MM.1S (cell line): Measurements from ENCODE around the gene RMDN3.
A peak's percentile ranks its signal among the peaks of the same experiment; 100 is the strongest.

ENCODE experiments used
- DNase-seq: peaks from one replicate; pipeline ENCODE4 v3.0.0-alpha.2; 2015
- H2AFZ ChIP-seq: fragments of 300-600 bp; sonication (generic); 2 replicates; pipeline ENCODE4 v1.6.0; 2016; ENCODE audit warnings: antibody characterized with exemption, low read length
- H3F3A ChIP-seq: fragments of 300-600 bp; sonication (generic); 2 replicates; pipeline ENCODE4 v1.6.1; 2016; ENCODE audit warnings: mild to moderate bottlenecking, antibody characterized with exemption, low read length, moderate library complexity, mixed read lengths; ENCODE audit not compliant: insufficient read depth
- H3K27ac ChIP-seq: fragments of 300-600 bp; sonication (generic); 2 replicates; pipeline ENCODE4 v1.5.1; 2016; ENCODE audit warnings: mild to moderate bottlenecking, low read length
- H3K27me3 ChIP-seq: fragments of 300-600 bp; sonication (generic); replicated peaks from 2 replicates; pipeline ENCODE4 v1.6.0; 2016; ENCODE audit warnings: low read length; ENCODE audit not compliant: insufficient read depth
- H3K36me3 ChIP-seq: fragments of 300-600 bp; sonication (generic); replicated peaks from 2 replicates; pipeline ENCODE4 v1.6.1; 2016; ENCODE audit warnings: mild to moderate bottlenecking, low read length, mixed read lengths; ENCODE audit not compliant: insufficient read depth
- H3K4me1 ChIP-seq: fragments of 300-600 bp; sonication (generic); 2 replicates; pipeline ENCODE4 v1.6.1; 2016; ENCODE audit warnings: low read length, mixed read lengths
- H3K4me2 ChIP-seq: fragments of 300-600 bp; sonication (generic); 2 replicates; pipeline ENCODE4 v1.6.0; 2016; ENCODE audit warnings: low read depth, low read length
- H3K4me3 ChIP-seq: fragments of 300-600 bp; sonication (generic); 2 replicates; pipeline ENCODE4 v1.5.1; 2016; ENCODE audit warnings: low read length, mixed read lengths
- H3K79me2 ChIP-seq: fragments of 300-600 bp; sonication (generic); 2 replicates; pipeline ENCODE4 v1.6.1; 2016; ENCODE audit warnings: mixed run types, low read length, mixed read lengths
- H3K9ac ChIP-seq: fragments of 300-600 bp; sonication (generic); 2 replicates; pipeline ENCODE4 v1.6.1; 2016; ENCODE audit warnings: low read length, mixed read lengths
- H3K9me2 ChIP-seq: fragments of 300-600 bp; sonication (generic); replicated peaks from 2 replicates; pipeline ENCODE4 v1.6.1; 2016; ENCODE audit warnings: mild to moderate bottlenecking, low read length, mixed read lengths; ENCODE audit not compliant: insufficient read depth
- H3K9me3 ChIP-seq: fragments of 300-600 bp; sonication (generic); replicated peaks from 2 replicates; pipeline ENCODE4 v1.6.1; 2016; ENCODE audit warnings: mild to moderate bottlenecking, low read length, mixed read lengths; ENCODE audit not compliant: insufficient read depth
- H4K20me1 ChIP-seq: fragments of 300-600 bp; sonication (generic); 2 replicates; pipeline ENCODE4 v1.6.1; 2016; ENCODE audit warnings: mild to moderate bottlenecking, low read length, moderate library complexity, mixed read lengths; ENCODE audit not compliant: insufficient read depth
- EZH2 ChIP-seq: fragments of 300-600 bp; sonication (generic); optimal IDR thresholded peaks from 2 replicates; pipeline ENCODE3; 2017; ENCODE audit warnings: low read depth, mild to moderate bottlenecking, antibody characterized with exemption, low read length, mixed read lengths
- EZH2phosphoT487 ChIP-seq: fragments of 300-600 bp; sonication (generic); IDR thresholded peaks from 2 replicates; pipeline ENCODE4 v1.6.1; 2018; ENCODE audit warnings: antibody characterized with exemption, low read length
- TF ChIP-seq, protein P1 (sequence below): fragments of 300-600 bp; sonication (generic); IDR thresholded peaks from 2 replicates; pipeline ENCODE4 v1.5.1; 2016; ENCODE audit warnings: antibody characterized with exemption, low read length, mixed read lengths

RMDN3 gene

DNA sequence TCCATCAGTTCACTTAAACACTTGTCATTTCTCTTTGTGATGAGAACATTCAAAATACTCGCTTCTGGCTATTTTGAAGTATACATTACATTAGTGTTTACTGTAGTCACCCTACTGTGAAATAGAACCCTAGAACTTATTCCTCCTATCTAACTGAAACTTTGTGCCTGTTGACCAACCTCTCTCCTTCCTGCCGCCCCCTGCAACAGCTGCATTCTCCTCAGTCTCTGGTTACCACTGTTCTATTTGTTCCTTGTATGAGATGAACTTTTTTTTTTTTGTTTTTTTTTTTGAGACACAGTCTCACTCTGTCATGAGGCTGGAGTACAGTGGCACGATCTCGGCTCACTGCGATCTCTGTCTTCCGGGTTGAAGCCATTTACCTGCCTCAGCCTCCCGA, 57.1 kb downstream of the RMDN3 start:
- Histone ChIP-seq H2AFZ (no peak overlapping the region), H3K9me2 (no peaks in the 10 kb centered on the region), H3K27me3 (no peaks in the 10 kb centered on the region), H4K20me1 (no peaks in the 10 kb centered on the region), H3K4me3 (no peak overlapping the region), H3K27ac (no peak overlapping the region), H3K9ac (no peak overlapping the region), H3F3A (peaks cover 28% of the 10 kb centered on the region), H3K36me3 (peaks cover 2% of the 10 kb centered on the region; the same call in 1 of the 2 replicates), H3K4me2 (no peak overlapping the region), H3K9me3 (no peaks in the 10 kb centered on the region), H3K4me1 (peaks cover 7% of the 10 kb centered on the region; the same call in 1 of the 2 replicates), H3K79me2 (peaks cover 40% of the 10 kb centered on the region)
- no peak for DNase-seq
- TF ChIP-seq EZH2phosphoT487 (no peak), EZH2 (no peak)
- TF ChIP-seq, protein P1, sequence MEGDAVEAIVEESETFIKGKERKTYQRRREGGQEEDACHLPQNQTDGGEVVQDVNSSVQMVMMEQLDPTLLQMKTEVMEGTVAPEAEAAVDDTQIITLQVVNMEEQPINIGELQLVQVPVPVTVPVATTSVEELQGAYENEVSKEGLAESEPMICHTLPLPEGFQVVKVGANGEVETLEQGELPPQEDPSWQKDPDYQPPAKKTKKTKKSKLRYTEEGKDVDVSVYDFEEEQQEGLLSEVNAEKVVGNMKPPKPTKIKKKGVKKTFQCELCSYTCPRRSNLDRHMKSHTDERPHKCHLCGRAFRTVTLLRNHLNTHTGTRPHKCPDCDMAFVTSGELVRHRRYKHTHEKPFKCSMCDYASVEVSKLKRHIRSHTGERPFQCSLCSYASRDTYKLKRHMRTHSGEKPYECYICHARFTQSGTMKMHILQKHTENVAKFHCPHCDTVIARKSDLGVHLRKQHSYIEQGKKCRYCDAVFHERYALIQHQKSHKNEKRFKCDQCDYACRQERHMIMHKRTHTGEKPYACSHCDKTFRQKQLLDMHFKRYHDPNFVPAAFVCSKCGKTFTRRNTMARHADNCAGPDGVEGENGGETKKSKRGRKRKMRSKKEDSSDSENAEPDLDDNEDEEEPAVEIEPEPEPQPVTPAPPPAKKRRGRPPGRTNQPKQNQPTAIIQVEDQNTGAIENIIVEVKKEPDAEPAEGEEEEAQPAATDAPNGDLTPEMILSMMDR = no peak

DNA sequence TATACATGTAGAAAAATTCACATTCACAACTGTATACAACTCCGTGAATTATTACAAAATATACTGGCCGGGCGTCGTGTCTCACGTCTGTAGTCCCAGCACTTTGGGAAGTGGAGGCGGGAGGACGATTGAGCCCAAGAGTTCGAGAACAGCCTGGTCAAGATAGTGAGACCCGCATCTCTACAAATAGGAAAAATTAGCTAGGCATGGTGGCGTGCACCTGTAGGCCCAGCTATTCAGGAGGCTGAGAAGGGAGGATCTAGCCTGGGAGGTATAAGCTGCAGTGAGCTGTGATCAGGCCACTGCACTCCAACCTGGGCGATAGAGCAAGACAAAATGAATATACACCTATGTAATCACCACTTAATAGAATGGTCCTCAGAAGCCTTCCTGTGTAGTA, 58.8 kb downstream of the RMDN3 start:
- Histone ChIP-seq H3K9ac (peak overlapping the region; percentile 98; the same call in 1 of the 2 replicates), H3K27ac (no peak overlapping the region), H3K27me3 (no peaks in the 10 kb centered on the region), H3K4me3 (peak overlapping the region; percentile 100), H3K4me2 (peak overlapping the region; percentile 94), H3F3A (peaks cover 28% of the 10 kb centered on the region), H3K79me2 (peaks cover 37% of the 10 kb centered on the region), H3K9me3 (no peaks in the 10 kb centered on the region), H2AFZ (no peak overlapping the region; the same call in 1 of the 2 replicates), H4K20me1 (no peaks in the 10 kb centered on the region), H3K4me1 (peaks cover 7% of the 10 kb centered on the region; the same call in 1 of the 2 replicates), H3K9me2 (no peaks in the 10 kb centered on the region), H3K36me3 (no peaks in the 10 kb centered on the region)
- TF ChIP-seq EZH2 = no peak
- no peak for TF ChIP-seq EZH2phosphoT487
- TF ChIP-seq, protein P1 = no peak
- DNase-seq = no peak

DNA sequence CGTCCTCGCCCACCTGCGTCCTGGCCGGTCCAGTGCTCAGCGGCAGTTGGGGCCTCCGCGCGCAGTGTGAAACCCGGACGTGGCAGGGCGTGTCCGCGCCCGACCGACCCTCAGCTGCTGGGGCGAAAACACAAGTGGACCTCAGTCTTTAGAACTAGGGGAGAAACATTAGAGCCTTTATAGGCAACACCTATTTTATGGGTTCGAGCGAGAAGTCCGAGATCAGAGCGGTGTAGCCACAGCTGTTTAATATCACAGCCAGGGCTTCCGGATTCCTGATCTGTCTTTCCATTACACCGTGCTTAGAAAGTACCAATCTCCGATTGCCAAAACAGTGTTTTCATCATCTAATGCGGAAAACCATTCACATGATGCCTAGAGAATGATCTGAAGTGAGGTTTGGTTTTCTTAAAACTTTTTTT, 59.6 kb downstream of the RMDN3 start:
- peak overlapping the region; percentile 98 for H3K27ac ChIP-seq
- DNase-seq = peak; percentile 18
- H2AFZ ChIP-seq = peak overlapping the region; percentile 98
- TF ChIP-seq EZH2 (no peak), EZH2phosphoT487 (no peak)
- TF ChIP-seq, protein P1 = no peak
- H3F3A ChIP-seq = peaks cover 28% of the 10 kb centered on the region
- peaks cover 7% of the 10 kb centered on the region; the same call in 1 of the 2 replicates for H3K4me1 ChIP-seq
- no peaks in the 10 kb centered on the region for H3K36me3 ChIP-seq
- H3K9ac ChIP-seq = peak overlapping the region; percentile 98
- peak overlapping the region; percentile 94 for H3K4me2 ChIP-seq
- no peaks in the 10 kb centered on the region for H3K9me3 ChIP-seq
- no peaks in the 10 kb centered on the region for H3K9me2 ChIP-seq
- peak overlapping the region; percentile 100 for H3K4me3 ChIP-seq
- no peaks in the 10 kb centered on the region for H3K27me3 ChIP-seq
- no peaks in the 10 kb centered on the region for H4K20me1 ChIP-seq
- peaks cover 37% of the 10 kb centered on the region for H3K79me2 ChIP-seq
